ENCODE results near the gene LNP1. TPM values are rescaled to one million over a fixed set of nuclear protein-coding genes. Genes with fewer than 3 reads are reported as not detected.

LNP1 gene
- total and polyA plus RNA-seq, 2 donors (not counting 3 experiments of a cell fraction or from before 2014, with no cell fraction given): 0.80 TPM

DNA sequence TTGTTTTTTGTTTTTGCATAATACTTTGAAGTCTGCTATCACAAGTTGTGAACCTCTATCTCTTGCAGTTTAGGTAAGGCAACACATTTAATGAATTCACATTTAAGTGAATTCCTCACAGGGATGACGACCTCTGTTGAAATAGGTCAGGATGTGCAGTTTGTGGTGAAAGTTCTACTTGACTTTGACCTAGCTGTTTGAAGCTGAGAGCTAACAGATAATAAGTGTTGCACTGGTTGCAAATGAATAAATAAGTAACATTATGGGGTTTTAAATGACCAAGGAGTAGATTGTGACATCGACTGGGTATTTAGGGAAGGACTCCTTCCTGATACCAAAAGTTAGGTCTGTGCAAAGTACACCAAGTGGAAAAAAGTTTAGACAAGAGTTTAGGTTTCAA is 42.9 kb upstream of the LNP1 start:
- FAIRE-seq (no peak), DNase-seq (ENCODE audit: low read depth, low spot score) (no peak)
- Histone ChIP-seq H3K9ac (replicated peaks; ENCODE audit: extremely low read depth, insufficient read depth, low read length) (no peak overlapping the region), H3K79me2 (ENCODE audit: control insufficient read depth, insufficient read depth, low read length) (no peaks in the 10 kb centered on the region), H3K9me1 (replicated peaks; ENCODE audit: control insufficient read depth, extremely low read depth, insufficient read depth, low read length) (no peaks in the 10 kb centered on the region), H3K4me2 (ENCODE audit: insufficient read depth, low read length) (no peak overlapping the region), H3K27ac (ENCODE audit: insufficient read depth, low read depth, low read length) (no peak overlapping the region), H3K4me1 (ENCODE audit: control insufficient read depth, extremely low read depth, insufficient read depth, low read length) (no peaks in the 10 kb centered on the region), H2AFZ (ENCODE audit: low read depth, low read length) (no peak overlapping the region), H4K20me1 (replicated peaks; ENCODE audit: control insufficient read depth, extremely low read depth, insufficient read depth, low read length) (no peaks in the 10 kb centered on the region), H3K36me3 (ENCODE audit: control insufficient read depth in 2 of 2, extremely low read depth in 1 of 2, insufficient read depth in 2 of 2, low read length in 2 of 2) (peaks cover 0 to 2% of the 10 kb centered on the region in 2 experiments), H3K4me3 (replicated peaks in 1 of 3; ENCODE audit: insufficient read depth in 1 of 3, low read depth in 1 of 3, low read length in 3 of 3) (no peak overlapping the region), H3K27me3 (ENCODE audit: control insufficient read depth in 2 of 2, insufficient read depth in 2 of 2, low read length in 2 of 2) (no peaks in the 10 kb centered on the region), H3K9me3 (replicated peaks; ENCODE audit: control insufficient read depth, insufficient read depth, low read length) (no peaks in the 10 kb centered on the region)
- no peak for TF ChIP-seq GATA2 (IDR thresholded peaks at IDR 0.05; ENCODE audit: insufficient read depth, insufficient read length, low read depth, low read length)
- no peak for TF ChIP-seq JUN (IDR thresholded peaks at IDR 0.05; ENCODE audit: borderline replicate concordance, insufficient read depth, insufficient read length, low read depth)
- TF ChIP-seq FOS (IDR thresholded peaks at IDR 0.05; ENCODE audit: borderline replicate concordance, insufficient read depth, low read length): no peak
- TF ChIP-seq MYC (IDR thresholded peaks at IDR 0.05; ENCODE audit: low read depth, low read length): no peak
- no peak for TF ChIP-seq EZH2 (IDR thresholded peaks at IDR 0.05; ENCODE audit: borderline replicate concordance, low read depth, low read length, severe bottlenecking)
- TF ChIP-seq, protein P1, sequence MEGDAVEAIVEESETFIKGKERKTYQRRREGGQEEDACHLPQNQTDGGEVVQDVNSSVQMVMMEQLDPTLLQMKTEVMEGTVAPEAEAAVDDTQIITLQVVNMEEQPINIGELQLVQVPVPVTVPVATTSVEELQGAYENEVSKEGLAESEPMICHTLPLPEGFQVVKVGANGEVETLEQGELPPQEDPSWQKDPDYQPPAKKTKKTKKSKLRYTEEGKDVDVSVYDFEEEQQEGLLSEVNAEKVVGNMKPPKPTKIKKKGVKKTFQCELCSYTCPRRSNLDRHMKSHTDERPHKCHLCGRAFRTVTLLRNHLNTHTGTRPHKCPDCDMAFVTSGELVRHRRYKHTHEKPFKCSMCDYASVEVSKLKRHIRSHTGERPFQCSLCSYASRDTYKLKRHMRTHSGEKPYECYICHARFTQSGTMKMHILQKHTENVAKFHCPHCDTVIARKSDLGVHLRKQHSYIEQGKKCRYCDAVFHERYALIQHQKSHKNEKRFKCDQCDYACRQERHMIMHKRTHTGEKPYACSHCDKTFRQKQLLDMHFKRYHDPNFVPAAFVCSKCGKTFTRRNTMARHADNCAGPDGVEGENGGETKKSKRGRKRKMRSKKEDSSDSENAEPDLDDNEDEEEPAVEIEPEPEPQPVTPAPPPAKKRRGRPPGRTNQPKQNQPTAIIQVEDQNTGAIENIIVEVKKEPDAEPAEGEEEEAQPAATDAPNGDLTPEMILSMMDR (IDR thresholded peaks at IDR 0.05; ENCODE audit: extremely low read depth in 1 of 2, insufficient read depth in 1 of 2, low read depth in 1 of 2, low read length in 2 of 2): no peak
- BruUV-seq (replicated peaks): no TSS peak
- intact Hi-C loops (cut with micrococcal nuclease): no loop called here
- dilution Hi-C loops (cut with MboI; ENCODE audit: extremely low pct_ligation_motif_present, low sequenced_read_pairs): no loop called here
- POLR2A ChIA-PET: no interaction called here
- CTCF ChIA-PET: no interaction called here

DNA sequence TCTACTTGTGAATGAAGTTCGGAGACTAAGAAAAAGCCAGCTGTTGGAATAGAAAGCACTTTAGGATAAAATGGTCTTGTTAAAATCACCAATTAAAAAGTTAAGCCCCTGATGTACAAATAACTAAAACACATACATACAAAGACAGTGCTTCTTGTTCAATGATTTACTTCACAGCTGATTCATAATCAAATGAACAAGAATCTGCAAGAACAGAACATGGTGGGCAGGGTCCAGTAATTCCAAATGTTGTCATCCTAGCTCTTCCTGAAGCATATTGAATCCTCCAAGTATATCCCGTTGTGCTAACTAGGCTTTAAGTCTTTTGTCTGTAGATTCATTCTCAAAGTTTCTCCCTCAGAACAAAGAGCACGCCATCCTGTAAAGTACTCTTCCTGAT is 42.3 kb upstream of the LNP1 start:
- Histone ChIP-seq H3K9me1 (replicated peaks; ENCODE audit: control insufficient read depth, extremely low read depth, insufficient read depth, low read length) (no peaks in the 10 kb centered on the region), H3K79me2 (ENCODE audit: control insufficient read depth, insufficient read depth, low read length) (no peaks in the 10 kb centered on the region), H2AFZ (ENCODE audit: low read depth, low read length) (no peak overlapping the region), H3K36me3 (ENCODE audit: control insufficient read depth in 2 of 2, extremely low read depth in 1 of 2, insufficient read depth in 2 of 2, low read length in 2 of 2) (peaks cover 0 to 2% of the 10 kb centered on the region in 2 experiments), H3K9ac (replicated peaks; ENCODE audit: extremely low read depth, insufficient read depth, low read length) (no peak overlapping the region), H3K4me3 (replicated peaks in 1 of 3; ENCODE audit: insufficient read depth in 1 of 3, low read depth in 1 of 3, low read length in 3 of 3) (no peak overlapping the region), H4K20me1 (replicated peaks; ENCODE audit: control insufficient read depth, extremely low read depth, insufficient read depth, low read length) (no peaks in the 10 kb centered on the region), H3K9me3 (replicated peaks; ENCODE audit: control insufficient read depth, insufficient read depth, low read length) (no peaks in the 10 kb centered on the region), H3K27ac (ENCODE audit: insufficient read depth, low read depth, low read length) (no peak overlapping the region), H3K4me1 (ENCODE audit: control insufficient read depth, extremely low read depth, insufficient read depth, low read length) (no peaks in the 10 kb centered on the region), H3K4me2 (ENCODE audit: insufficient read depth, low read length) (no peak overlapping the region), H3K27me3 (ENCODE audit: control insufficient read depth in 2 of 2, insufficient read depth in 2 of 2, low read length in 2 of 2) (no peaks in the 10 kb centered on the region)
- FAIRE-seq (no peak), DNase-seq (ENCODE audit: low read depth, low spot score) (no peak)
- POLR2A ChIA-PET: no interaction called here
- no TSS peak for BruUV-seq (replicated peaks)
- dilution Hi-C loops (cut with MboI; ENCODE audit: extremely low pct_ligation_motif_present, low sequenced_read_pairs) (no loop called here), intact Hi-C loops (cut with micrococcal nuclease) (no loop called here)
- CTCF ChIA-PET: interaction anchor here (1.1 kb wide), 1 partner anchor 9 kb away, joined by 5 read pairs; no protein-coding TSS in a partner anchor
- TF ChIP-seq MYC (IDR thresholded peaks at IDR 0.05; ENCODE audit: low read depth, low read length) (no peak), POLR2AphosphoS5 (IDR thresholded peaks at IDR 0.05; ENCODE audit: insufficient read depth, low read depth, low read length) (no peak), JUN (IDR thresholded peaks at IDR 0.05; ENCODE audit: borderline replicate concordance, insufficient read depth, insufficient read length, low read depth) (no peak), FOS (IDR thresholded peaks at IDR 0.05; ENCODE audit: borderline replicate concordance, insufficient read depth, low read length) (no peak), POLR2A (IDR thresholded peaks at IDR 0.05; ENCODE audit: low read depth, low read length) (no peak), GATA2 (IDR thresholded peaks at IDR 0.05; ENCODE audit: insufficient read depth, insufficient read length, low read depth, low read length) (no peak), EZH2 (IDR thresholded peaks at IDR 0.05; ENCODE audit: borderline replicate concordance, low read depth, low read length, severe bottlenecking) (no peak)
- TF ChIP-seq, protein P1 (IDR thresholded peaks at IDR 0.05; ENCODE audit: extremely low read depth in 1 of 2, insufficient read depth in 1 of 2, low read depth in 1 of 2, low read length in 2 of 2): no peak
- TF ChIP-seq, protein P2, sequence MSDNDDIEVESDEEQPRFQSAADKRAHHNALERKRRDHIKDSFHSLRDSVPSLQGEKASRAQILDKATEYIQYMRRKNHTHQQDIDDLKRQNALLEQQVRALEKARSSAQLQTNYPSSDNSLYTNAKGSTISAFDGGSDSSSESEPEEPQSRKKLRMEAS (IDR thresholded peaks at IDR 0.05; ENCODE audit: insufficient read depth, insufficient read length): no peak

All from endothelial cell of umbilical vein (primary cell).